ENCODE measurements around the gene ENHO.

The ENHO gene

DNA sequence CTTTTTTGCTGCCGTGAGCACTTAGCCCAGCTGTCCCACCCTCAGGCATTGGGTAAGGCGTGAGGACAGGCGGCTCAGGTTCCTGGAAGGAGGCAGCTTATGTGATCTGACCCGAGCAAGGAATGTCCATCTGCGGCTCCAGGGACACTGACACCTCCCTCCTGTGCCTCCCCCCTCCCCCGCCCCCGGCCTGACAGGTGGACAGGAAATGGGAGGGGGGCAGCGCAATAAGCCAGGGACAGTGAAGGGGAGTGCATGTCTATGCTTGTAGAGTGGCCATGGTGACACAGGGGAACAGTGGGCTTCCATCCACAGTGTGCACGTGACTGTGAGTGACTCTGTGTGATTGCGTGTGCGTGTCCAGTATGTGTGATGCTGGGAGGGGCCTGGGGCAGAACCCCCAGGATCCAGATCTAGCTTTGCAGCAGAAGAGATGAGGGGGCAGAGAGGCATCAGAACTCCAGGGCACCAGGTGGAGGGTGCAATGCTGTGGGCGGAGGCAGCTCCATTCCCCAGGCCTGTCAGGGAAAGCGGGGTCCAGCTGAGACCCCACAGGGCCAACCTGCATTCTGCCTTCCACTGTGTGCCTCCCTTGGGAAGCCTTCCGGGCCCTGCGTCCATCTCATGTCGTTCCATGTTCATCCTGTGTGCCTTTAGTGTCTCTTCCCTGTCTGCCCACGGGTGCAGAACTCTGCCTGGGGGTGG, 36.3 kb upstream of the ENHO start:
- H3K27ac ChIP-seq (ENCODE audit: low read depth, low read length, poor library complexity, severe bottlenecking): no peak overlapping the region
- no peaks in the 10 kb centered on the region for H3K36me3 ChIP-seq (ENCODE audit: insufficient read depth, low read length)
- no peak overlapping the region for H3K9ac ChIP-seq (ENCODE audit: low read length)
- H3F3A ChIP-seq (ENCODE audit: insufficient read depth, low read length): no peaks in the 10 kb centered on the region
- no peaks in the 10 kb centered on the region for H3K9me3 ChIP-seq (ENCODE audit: low read length)
- H2AFZ ChIP-seq (ENCODE audit: low read length): no peak overlapping the region
- H3K4me1 ChIP-seq (ENCODE audit: insufficient read depth, low read length, severe bottlenecking): no peaks in the 10 kb centered on the region
- H4K20me1 ChIP-seq (ENCODE audit: insufficient read depth, low read length): no peaks in the 10 kb centered on the region
- no peak for TF ChIP-seq EZH2 (IDR thresholded peaks at IDR 0.05; ENCODE audit: borderline replicate concordance, low read length)
- no peak overlapping the region for H3K4me3 ChIP-seq (ENCODE audit: low read depth, low read length, poor library complexity, severe bottlenecking)
- H3K27me3 ChIP-seq (ENCODE audit: insufficient read depth, low read length): peaks cover 5% of the 10 kb centered on the region; the same call in 1 of the 2 replicates
- H3K4me2 ChIP-seq (ENCODE audit: low read length): no peak overlapping the region
- H3K79me2 ChIP-seq (ENCODE audit: insufficient read depth, low read length): no peaks in the 10 kb centered on the region
- no peaks in the 10 kb centered on the region for H3K9me2 ChIP-seq (ENCODE audit: low read depth, low read length)

GRCh38 chr9:34558364-34558763, 35.6 kb upstream of the ENHO start:
- H3K27ac ChIP-seq (ENCODE audit: low read depth, low read length, poor library complexity, severe bottlenecking): no peak overlapping the region
- H4K20me1 ChIP-seq (ENCODE audit: insufficient read depth, low read length): no peaks in the 10 kb centered on the region
- no peak overlapping the region for H3K4me2 ChIP-seq (ENCODE audit: low read length)
- no peaks in the 10 kb centered on the region for H3K36me3 ChIP-seq (ENCODE audit: insufficient read depth, low read length)
- H3K9me3 ChIP-seq (ENCODE audit: low read length): no peaks in the 10 kb centered on the region
- no peaks in the 10 kb centered on the region for H3K79me2 ChIP-seq (ENCODE audit: insufficient read depth, low read length)
- no peak overlapping the region for H2AFZ ChIP-seq (ENCODE audit: low read length)
- no peaks in the 10 kb centered on the region for H3F3A ChIP-seq (ENCODE audit: insufficient read depth, low read length)
- no peaks in the 10 kb centered on the region for H3K9me2 ChIP-seq (ENCODE audit: low read depth, low read length)
- no peaks in the 10 kb centered on the region for H3K4me1 ChIP-seq (ENCODE audit: insufficient read depth, low read length, severe bottlenecking)
- H3K27me3 ChIP-seq (ENCODE audit: insufficient read depth, low read length): peaks cover 5% of the 10 kb centered on the region; the same call in 1 of the 2 replicates
- H3K4me3 ChIP-seq (ENCODE audit: low read depth, low read length, poor library complexity, severe bottlenecking): no peak overlapping the region
- TF ChIP-seq CTCF (IDR thresholded peaks at IDR 0.05; ENCODE audit: low read length) (no peak), EZH2 (IDR thresholded peaks at IDR 0.05; ENCODE audit: borderline replicate concordance, low read length) (no peak)
- no peak overlapping the region for H3K9ac ChIP-seq (ENCODE audit: low read length)

DNA sequence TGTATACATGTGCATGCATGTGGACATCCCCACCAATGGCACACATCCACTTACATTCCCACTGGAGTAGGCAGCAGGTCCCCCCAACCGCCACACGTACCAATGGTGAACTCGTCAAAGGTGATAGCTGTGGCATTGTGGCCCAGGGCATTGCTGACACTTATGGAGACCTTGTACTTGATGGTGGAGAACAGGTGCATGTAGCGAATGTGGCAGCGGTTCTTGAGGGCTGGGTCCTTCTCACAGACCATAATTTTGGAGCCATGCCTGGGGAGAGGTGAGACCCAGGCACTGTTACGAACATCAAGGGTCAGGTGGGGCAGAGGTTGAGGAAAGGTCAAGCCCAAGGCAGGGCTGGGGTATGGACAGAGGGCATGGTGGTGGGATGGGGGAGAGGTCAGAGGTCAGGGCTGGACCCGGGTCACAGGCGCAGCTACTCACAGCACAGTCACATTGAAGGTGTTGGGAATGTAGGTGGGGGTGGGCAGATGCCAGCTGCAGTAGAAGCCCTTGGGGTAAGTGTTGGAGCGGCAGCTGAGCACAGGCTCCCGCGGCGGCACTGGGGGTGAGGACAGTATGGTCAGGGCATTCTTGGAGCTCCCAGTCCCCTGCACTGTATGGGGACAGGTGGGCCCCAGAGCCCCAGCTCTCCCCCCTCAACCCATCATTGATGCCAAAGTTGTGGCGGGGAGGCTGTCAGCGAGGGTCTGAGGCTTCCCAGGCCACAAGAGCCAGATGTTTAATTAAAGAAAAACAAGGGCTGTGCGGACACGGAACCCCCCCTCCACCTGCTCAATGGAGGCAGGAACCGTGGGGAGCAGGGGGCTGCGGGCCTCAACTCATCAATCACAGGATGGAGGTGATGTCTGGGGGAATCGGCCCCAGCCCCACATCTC, 34.9 kb upstream of the ENHO start:
- peaks cover 5% of the 10 kb centered on the region; the same call in 1 of the 2 replicates for H3K27me3 ChIP-seq (ENCODE audit: insufficient read depth, low read length)
- no peaks in the 10 kb centered on the region for H3K4me1 ChIP-seq (ENCODE audit: insufficient read depth, low read length, severe bottlenecking)
- no peak overlapping the region for H3K4me2 ChIP-seq (ENCODE audit: low read length)
- no peaks in the 10 kb centered on the region for H3K79me2 ChIP-seq (ENCODE audit: insufficient read depth, low read length)
- no peaks in the 10 kb centered on the region for H3F3A ChIP-seq (ENCODE audit: insufficient read depth, low read length)
- H3K36me3 ChIP-seq (ENCODE audit: insufficient read depth, low read length): no peaks in the 10 kb centered on the region
- H3K9me2 ChIP-seq (ENCODE audit: low read depth, low read length): no peaks in the 10 kb centered on the region
- H4K20me1 ChIP-seq (ENCODE audit: insufficient read depth, low read length): no peaks in the 10 kb centered on the region
- no peak overlapping the region for H3K27ac ChIP-seq (ENCODE audit: low read depth, low read length, poor library complexity, severe bottlenecking)
- TF ChIP-seq EZH2 (IDR thresholded peaks at IDR 0.05; ENCODE audit: borderline replicate concordance, low read length) (no peak), CTCF (IDR thresholded peaks at IDR 0.05; ENCODE audit: low read length) (no peak)
- no peaks in the 10 kb centered on the region for H3K9me3 ChIP-seq (ENCODE audit: low read length)
- no peak overlapping the region for H3K9ac ChIP-seq (ENCODE audit: low read length)
- no peak overlapping the region for H3K4me3 ChIP-seq (ENCODE audit: low read depth, low read length, poor library complexity, severe bottlenecking)
- H2AFZ ChIP-seq (ENCODE audit: low read length): no peak overlapping the region
